Parathyroid adenoma (tissue), 2 donors: ENCODE results near the gene SNX2.

Experiments
- H2AFZ ChIP-seq: fragments of 300-600 bp; sonication (generic); one replicate; pipeline ENCODE4 v1.7.0; 2017; ENCODE audit warnings: antibody characterized with exemption, mild to moderate bottlenecking
- H3K27ac ChIP-seq: fragments of 300-600 bp; sonication (generic); one replicate; pipeline ENCODE4 v1.7.0; 2017
- H3K27me3 ChIP-seq: fragments of 300-600 bp; sonication (generic); one replicate; pipeline ENCODE4 v1.7.0; 2017; ENCODE audit warnings: low read length; ENCODE audit not compliant: control insufficient read depth, insufficient read depth
- H3K36me3 ChIP-seq: fragments of 300-600 bp; sonication (generic); one replicate; pipeline ENCODE4 v1.7.0; 2017; ENCODE audit warnings: low read length; ENCODE audit not compliant: control insufficient read depth, insufficient read depth
- H3K4me1 ChIP-seq: fragments of 300-600 bp; sonication (generic); one replicate; pipeline ENCODE4 v1.7.0; 2017; ENCODE audit warnings: control low read depth
- H3K4me2 ChIP-seq: fragments of 300-600 bp; sonication (generic); one replicate; pipeline ENCODE4 v1.7.0; 2017; ENCODE audit warnings: low read length
- H3K4me3 ChIP-seq: fragments of 300-600 bp; sonication (generic); one replicate; pipeline ENCODE4 v1.7.0; 2017; ENCODE audit warnings: low read depth, low read length
- H3K79me2 ChIP-seq: fragments of 300-600 bp; sonication (generic); one replicate; pipeline ENCODE4 v1.7.0; 2017; ENCODE audit warnings: control low read depth
- H3K9ac ChIP-seq: fragments of 300-600 bp; sonication (generic); one replicate; pipeline ENCODE4 v1.7.0; 2017; ENCODE audit warnings: mild to moderate bottlenecking
- H3K9me3 ChIP-seq: fragments of 300-600 bp; sonication (generic); one replicate; pipeline ENCODE4 v1.7.0; 2017; ENCODE audit warnings: low read length; ENCODE audit not compliant: control insufficient read depth
- TF ChIP-seq, protein P1 (sequence below): fragments of 300-600 bp; sonication (generic); IDR thresholded peaks from one replicate; pipeline ENCODE4 v1.7.0; 2017; ENCODE audit warnings: antibody characterized with exemption, mild to moderate bottlenecking
- donor health status: primary hyperparathyroidism.

The SNX2 gene

DNA sequence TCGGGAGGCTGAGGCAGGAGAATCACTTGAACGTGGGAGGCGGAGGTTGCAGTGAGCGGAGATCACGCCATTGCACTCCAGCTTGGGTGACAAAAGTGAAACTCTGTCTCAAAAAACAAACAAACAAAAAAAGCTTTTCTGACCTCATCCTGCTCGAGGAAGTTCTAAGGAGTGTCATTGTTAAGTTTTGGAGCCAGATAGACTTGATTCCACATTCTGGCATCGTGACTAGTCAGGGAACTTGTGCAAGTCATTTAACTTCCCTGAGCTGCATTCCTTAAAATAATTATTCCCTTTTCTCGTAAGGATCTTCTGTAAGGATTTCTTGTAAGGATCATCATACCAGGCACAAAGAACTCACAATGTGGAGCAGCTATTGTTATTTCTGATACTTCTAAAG, 96.8 kb downstream of the SNX2 start:
- Histone ChIP-seq H3K4me3 (no peak overlapping the region), H3K27ac (no peak overlapping the region)
- TF ChIP-seq, protein P1, sequence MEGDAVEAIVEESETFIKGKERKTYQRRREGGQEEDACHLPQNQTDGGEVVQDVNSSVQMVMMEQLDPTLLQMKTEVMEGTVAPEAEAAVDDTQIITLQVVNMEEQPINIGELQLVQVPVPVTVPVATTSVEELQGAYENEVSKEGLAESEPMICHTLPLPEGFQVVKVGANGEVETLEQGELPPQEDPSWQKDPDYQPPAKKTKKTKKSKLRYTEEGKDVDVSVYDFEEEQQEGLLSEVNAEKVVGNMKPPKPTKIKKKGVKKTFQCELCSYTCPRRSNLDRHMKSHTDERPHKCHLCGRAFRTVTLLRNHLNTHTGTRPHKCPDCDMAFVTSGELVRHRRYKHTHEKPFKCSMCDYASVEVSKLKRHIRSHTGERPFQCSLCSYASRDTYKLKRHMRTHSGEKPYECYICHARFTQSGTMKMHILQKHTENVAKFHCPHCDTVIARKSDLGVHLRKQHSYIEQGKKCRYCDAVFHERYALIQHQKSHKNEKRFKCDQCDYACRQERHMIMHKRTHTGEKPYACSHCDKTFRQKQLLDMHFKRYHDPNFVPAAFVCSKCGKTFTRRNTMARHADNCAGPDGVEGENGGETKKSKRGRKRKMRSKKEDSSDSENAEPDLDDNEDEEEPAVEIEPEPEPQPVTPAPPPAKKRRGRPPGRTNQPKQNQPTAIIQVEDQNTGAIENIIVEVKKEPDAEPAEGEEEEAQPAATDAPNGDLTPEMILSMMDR, result no peak

DNA sequence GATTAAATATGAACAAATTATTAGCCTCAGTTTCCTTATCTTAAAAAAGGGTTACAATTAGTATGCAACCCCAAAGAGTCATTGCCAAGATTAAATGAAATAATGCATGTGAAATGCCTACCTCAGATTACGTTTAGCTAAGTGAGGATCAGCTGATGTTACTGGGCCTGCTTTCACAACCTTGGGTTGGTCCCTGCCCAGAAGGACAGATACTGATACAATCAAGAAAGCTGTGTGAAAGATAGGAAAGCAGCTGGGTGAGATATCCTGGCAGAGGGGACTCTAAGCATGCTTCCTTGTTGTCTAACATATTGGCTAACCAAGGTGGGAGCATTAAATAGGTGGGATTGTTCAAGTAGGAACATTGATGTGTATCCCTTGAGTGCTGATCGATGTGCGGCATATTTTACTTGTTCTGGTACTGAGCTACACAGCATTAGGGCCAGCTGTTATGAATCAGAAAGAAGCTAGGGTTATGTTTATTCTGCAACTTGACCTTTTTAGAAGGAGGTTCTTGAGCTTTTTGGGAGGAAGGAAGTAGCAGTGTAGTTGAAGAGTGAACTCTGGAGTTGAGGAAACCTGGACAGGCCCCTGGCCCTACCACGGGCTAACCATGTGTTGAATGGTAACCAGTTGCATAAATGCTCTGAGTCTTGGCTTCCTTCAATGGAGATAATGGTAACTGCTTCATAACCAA, 99.4 kb downstream of the SNX2 start:
- no peaks in the 10 kb centered on the region for H3K9me3 ChIP-seq
- no peak overlapping the region for H3K4me3 ChIP-seq
- no peaks in the 10 kb centered on the region for H3K4me1 ChIP-seq
- H3K4me2 ChIP-seq, result no peak overlapping the region
- H3K27ac ChIP-seq, result no peak overlapping the region
- H3K36me3 ChIP-seq, result no peaks in the 10 kb centered on the region
- H3K27me3 ChIP-seq, result no peaks in the 10 kb centered on the region
- TF ChIP-seq, protein P1, result no peak
- H3K9ac ChIP-seq, result no peak overlapping the region
- peaks cover 7% of the 10 kb centered on the region for H3K79me2 ChIP-seq
- no peak overlapping the region for H2AFZ ChIP-seq

More for the DNA sequence above, 96.8 kb downstream of the SNX2 start:
- Histone ChIP-seq H3K9ac (no peak overlapping the region), H3K4me1 (no peaks in the 10 kb centered on the region), H2AFZ (no peak overlapping the region), H3K79me2 (no peaks in the 10 kb centered on the region), H3K9me3 (no peaks in the 10 kb centered on the region), H3K4me2 (no peak overlapping the region), H3K27me3 (no peaks in the 10 kb centered on the region), H3K36me3 (no peaks in the 10 kb centered on the region)

DNA sequence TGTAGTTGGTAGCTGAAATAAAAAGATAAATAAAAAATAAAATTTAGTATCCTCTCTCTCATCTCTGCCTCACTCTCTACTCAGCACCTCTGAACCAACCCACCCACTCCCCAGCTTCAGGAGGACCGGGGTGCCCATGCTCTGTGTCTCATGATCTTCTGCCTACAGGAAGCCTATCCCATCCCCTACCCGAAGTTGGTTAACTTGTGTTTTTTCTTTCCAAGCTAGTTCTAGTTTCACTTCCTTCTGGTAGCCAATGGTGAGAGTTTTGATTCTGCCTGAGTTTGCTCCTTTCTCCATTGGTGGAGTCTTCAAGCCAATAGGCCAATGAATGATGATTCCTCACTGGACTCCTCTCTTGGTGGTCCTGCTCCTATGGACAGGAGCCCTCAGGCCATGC, 102.6 kb downstream of the SNX2 start:
- Histone ChIP-seq H3K79me2 (peaks cover 9% of the 10 kb centered on the region), H3K9ac (no peak overlapping the region), H3K36me3 (no peaks in the 10 kb centered on the region), H3K9me3 (no peaks in the 10 kb centered on the region), H3K4me2 (no peak overlapping the region), H3K4me1 (no peaks in the 10 kb centered on the region), H2AFZ (no peak overlapping the region), H3K27ac (no peak overlapping the region), H3K4me3 (no peak overlapping the region), H3K27me3 (no peaks in the 10 kb centered on the region)
- TF ChIP-seq, protein P1, result no peak

DNA sequence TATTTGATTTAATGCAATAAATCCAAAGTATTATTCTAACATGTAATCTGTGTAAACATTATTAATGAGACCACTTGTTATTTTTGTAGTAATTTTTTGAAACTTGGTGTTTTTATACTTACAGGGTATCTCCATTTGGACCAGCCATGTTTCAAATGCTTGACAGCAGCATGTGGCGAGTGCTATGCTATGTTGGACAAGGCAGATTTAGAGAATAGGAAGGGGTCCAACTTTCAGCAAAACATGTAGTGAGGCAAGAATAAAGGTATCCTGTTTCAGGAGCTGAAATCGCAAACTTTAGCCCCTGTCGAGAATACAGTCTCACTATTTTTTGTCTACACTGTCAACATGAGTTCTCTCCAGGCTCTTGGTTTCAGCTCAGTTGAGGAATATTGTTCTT, 104.2 kb downstream of the SNX2 start:
- no peak overlapping the region for H3K4me2 ChIP-seq
- no peaks in the 10 kb centered on the region for H3K9me3 ChIP-seq
- no peak overlapping the region for H3K27ac ChIP-seq
- no peaks in the 10 kb centered on the region for H3K4me1 ChIP-seq
- H3K36me3 ChIP-seq, result no peaks in the 10 kb centered on the region
- H3K27me3 ChIP-seq, result no peaks in the 10 kb centered on the region
- no peak overlapping the region for H3K9ac ChIP-seq
- TF ChIP-seq, protein P1, result no peak
- H3K4me3 ChIP-seq, result no peak overlapping the region
- no peak overlapping the region for H2AFZ ChIP-seq
- peaks cover 9% of the 10 kb centered on the region for H3K79me2 ChIP-seq
